B cell (primary cell): ENCODE results near the gene UBE2M. TPM values are rescaled to one million over a fixed set of nuclear protein-coding genes. Genes with fewer than 3 reads are reported as not detected.
A peak's percentile ranks its signal among the peaks of the same experiment; 100 is the strongest.

Source experiments
- ATAC-seq: fragments of 200-7000 bp; cut with Tn5 transposase; one replicate; pipeline ENCODE4 v1.10.0; 2021; ENCODE audit warnings: low read depth, mild to moderate bottlenecking, moderate number of reproducible peaks, moderate library complexity
- CTCF ChIA-PET: fragments of 350-600 bp; sonication (Branson Sonifier 250); formaldehyde crosslinking; loops from one replicate; lab custom pipeline; 2021; ENCODE audit warnings: antibody characterized with exemption, inconsistent platforms; lab: Charles Lee
- POLR2A ChIA-PET: fragments of 350-600 bp; sonication (Branson Sonifier 250); formaldehyde crosslinking; loops from one replicate; lab custom pipeline; 2021; ENCODE audit warnings: antibody characterized with exemption; lab: Charles Lee
- DNase-seq: peaks from one replicate; pipeline ENCODE4 v3.0.0; 2013
- H2AFZ ChIP-seq: 2 replicates; pipeline ENCODE4 v1.6.1; 2012; ENCODE audit warnings: mild to moderate bottlenecking, low read depth, low read length; ENCODE audit not compliant: insufficient read depth, poor library complexity, severe bottlenecking
- H3K27ac ChIP-seq, 2 donors: 1 replicate in 1 of 2; 2 replicates in 1 of 2; pipeline ENCODE4 v1.5.1; 2012 to 2013; ENCODE audit warnings: low read length in 2 of 2, mild to moderate bottlenecking in 2 of 2, moderate library complexity in 1 of 2
- H3K27me3 ChIP-seq, 4 experiments: fragments of 200-600 bp in 1 of 4; sonication (generic) in 1 of 4; replicated peaks in 1 of 4; 1 replicate in 2 of 4; 2 replicates in 2 of 4; pipeline versions ENCODE4 v1.6.1 to v1.7.0; 2013 to 2016; ENCODE audit warnings: low read length in 3 of 4, mild to moderate bottlenecking in 2 of 4, mixed read lengths in 1 of 4, moderate library complexity in 1 of 4; ENCODE audit not compliant: insufficient read depth in 4 of 4, control insufficient read depth in 3 of 4; ENCODE audit errors: control extremely low read depth in 1 of 4
- H3K36me3 ChIP-seq, 2 experiments: replicated peaks in 1 of 2; 1 replicate in 1 of 2; 2 replicates in 1 of 2; pipeline versions ENCODE4 v1.6.1 to v1.7.1; 2013; ENCODE audit warnings: low read length in 1 of 2; ENCODE audit not compliant: insufficient read depth in 2 of 2, control insufficient read depth in 1 of 2; ENCODE audit errors: control extremely low read depth in 1 of 2, extremely low read depth in 1 of 2
- H3K4me1 ChIP-seq, 2 donors: fragments of 200-600 bp in 1 of 2; sonication (generic) in 1 of 2; 1 replicate in 1 of 2; 2 replicates in 1 of 2; pipeline versions ENCODE4 v1.5.1 to v1.6.1; 2013 to 2017; ENCODE audit warnings: low read length in 2 of 2; ENCODE audit not compliant: control insufficient read depth in 2 of 2, insufficient read depth in 2 of 2
- H3K4me2 ChIP-seq: replicated peaks from 2 replicates; pipeline ENCODE3; 2012; ENCODE audit warnings: mild to moderate bottlenecking, low read depth, low read length; ENCODE audit not compliant: poor library complexity, severe bottlenecking
- H3K4me3 ChIP-seq, 5 experiments: fragments of 200-600 bp in 1 of 5; sonication (generic) in 1 of 5; 1 replicate in 3 of 5; 2 replicates in 2 of 5; pipeline versions ENCODE4 v1.5.1 to v1.7.0; 2011 to 2016; ENCODE audit warnings: low read length in 4 of 5, mild to moderate bottlenecking in 4 of 5, low read depth in 2 of 5, control low read depth in 1 of 5, moderate library complexity in 1 of 5; ENCODE audit not compliant: insufficient read depth in 1 of 5; ENCODE audit errors: control extremely low read depth in 1 of 5, extremely low read depth in 1 of 5
- H3K79me2 ChIP-seq: fragments of 200-600 bp; sonication (generic); one replicate; pipeline ENCODE4 v1.6.0; 2016; ENCODE audit warnings: low read length; ENCODE audit not compliant: control insufficient read depth, insufficient read depth
- H3K9ac ChIP-seq: fragments of 200-600 bp; sonication (generic); 2 replicates; pipeline ENCODE4 v1.6.1; 2017; ENCODE audit warnings: mild to moderate bottlenecking, low read length, moderate library complexity
- H3K9me3 ChIP-seq, 3 donors: one replicate each; pipeline versions ENCODE4 v1.6.1 to v1.7.1; 2013; ENCODE audit warnings: low read length in 2 of 3; ENCODE audit not compliant: control insufficient read depth in 2 of 3, insufficient read depth in 1 of 3; ENCODE audit errors: control extremely low read depth in 1 of 3
- H4K20me1 ChIP-seq: 2 replicates; pipeline ENCODE4 v1.6.0; 2012; ENCODE audit warnings: mild to moderate bottlenecking, low read length; ENCODE audit not compliant: insufficient read depth, control insufficient read depth, poor library complexity, severe bottlenecking
- H3K27ac Mint-ChIP-seq: one replicate; pipeline ENCODE4 v1.8.0; 2021; ENCODE audit warnings: mixed read lengths
- H3K27me3 Mint-ChIP-seq: one replicate; pipeline ENCODE4 v1.8.0; 2021; ENCODE audit warnings: mixed read lengths
- H3K4me1 Mint-ChIP-seq: one replicate; pipeline ENCODE4 v1.8.0; 2021; ENCODE audit warnings: mixed read lengths
- H3K4me3 Mint-ChIP-seq: one replicate; pipeline ENCODE4 v1.8.0; 2021; ENCODE audit warnings: mixed read lengths
- H3K9me3 Mint-ChIP-seq: one replicate; pipeline ENCODE4 v1.8.0; 2022; ENCODE audit warnings: mixed read lengths; ENCODE audit not compliant: insufficient read depth
- CTCF ChIP-seq: fragments of 200-600 bp; IDR thresholded peaks from one replicate; pipeline ENCODE4 v1.8.0; 2022; ENCODE audit warnings: antibody characterized with exemption, mild to moderate bottlenecking
- EZH2 ChIP-seq: IDR thresholded peaks from 2 replicates; pipeline ENCODE4 v1.6.1; 2012; ENCODE audit warnings: borderline replicate concordance, low read depth, mild to moderate bottlenecking, moderate library complexity, low read length; ENCODE audit not compliant: insufficient read depth, poor library complexity, severe bottlenecking
- whole genome bisulfite sequencing: methylation state at CpG from one replicate; pipeline ENCODE4 v1.1.5; 2013; ENCODE audit warnings: missing lambda C conversion rate; ENCODE audit not compliant: insufficient coverage; 5-methylcytosine and 5-hydroxymethylcytosine counted together
- intact Hi-C: fragments of 100-400 bp; cut with micrococcal nuclease; formaldehyde crosslinking; loops from one replicate; pipeline ENCODE4 v1.10.0; 2022
- polyA plus RNA-seq: library from polyadenylated mRNA; depleted of rRNA; stranded (reverse); fragments of >200 nt; gene quantifications from 2 replicates; pipeline ENCODE4 v1.2.3, GENCODE V29; 2012
- total RNA-seq, 2 donors: library from RNA; stranded (reverse); fragments of 120-200 nt in 1 of 2; gene quantifications; 1 replicate in 1 of 2; 2 replicates in 1 of 2; pipeline versions ENCODE4 v1.2.3 to v1.2.4, GENCODE V29; 2013 to 2022

UBE2M gene
- total and polyA plus RNA-seq, 2 donors (not counting 1 experiment from before 2014, with no cell fraction given), result 62.5 to 66.1 TPM

DNA sequence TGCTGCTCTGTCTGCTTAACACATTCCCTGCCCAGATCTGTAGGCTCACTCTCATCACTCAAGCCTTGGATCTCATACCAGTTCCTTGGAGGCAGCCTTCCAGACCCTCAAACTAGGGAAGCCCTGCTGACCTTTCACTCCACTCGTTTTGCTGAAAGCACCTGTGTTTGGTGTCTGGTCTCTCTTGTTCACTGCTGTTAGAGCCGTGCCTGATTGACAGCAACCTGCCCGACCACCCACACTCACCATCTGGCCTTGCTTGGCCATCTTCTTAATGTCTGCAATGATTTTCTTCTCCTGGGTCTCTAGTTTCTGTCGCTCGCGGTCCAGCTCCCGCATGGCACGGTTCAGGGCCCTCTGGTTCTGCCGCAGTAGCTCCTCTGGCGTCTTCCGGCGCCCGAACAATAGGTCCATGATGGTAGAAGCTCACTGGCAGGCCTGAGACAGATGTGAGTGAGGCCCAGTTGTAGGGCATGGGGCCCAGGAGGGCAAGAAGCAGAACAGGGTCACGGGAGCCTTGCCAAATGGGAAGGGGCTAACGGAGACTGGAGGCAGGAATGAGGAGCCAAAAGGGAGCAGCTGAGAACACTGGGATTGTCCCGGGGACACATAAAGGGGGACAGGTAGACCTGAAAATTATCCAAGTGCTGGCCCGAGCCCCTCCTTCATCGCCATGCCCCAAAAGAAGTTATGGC, 4.5 kb downstream of the UBE2M start:
- TF ChIP-seq CTCF (no peak), EZH2 (no peak)
- Histone ChIP-seq H3K9me3 (no peaks in the 10 kb centered on the region), H4K20me1 (peaks cover 37% of the 10 kb centered on the region), H3K79me2 (peaks cover 51% of the 10 kb centered on the region), H3K27me3 (no peaks in the 10 kb centered on the region), H3K9ac (peak overlapping the region; percentile 83), H3K4me2 (peak overlapping the region; percentile 76), H2AFZ (peak overlapping the region; percentile 79), H3K4me1 (peaks cover 27 to 38% of the 10 kb centered on the region in 2 donors), H3K27ac (peak overlapping the region; percentile 94 to 98), H3K4me3 (peak overlapping the region in 4 of 5 experiments; percentile 75 to 94 (median 83)), H3K36me3 (peaks cover 6 to 52% of the 10 kb centered on the region in 2 experiments)
- ChIA-PET POLR2A (interaction anchor here (0.9 to 2.4 kb wide), 6 partner anchors 9 to 172 kb away, joined by 3 to 29 read pairs (median 11); partner anchors contain the start of genes MZF1, TRIM28 and ZBTB45), CTCF (interaction anchor here (0.7 to 3.3 kb wide), 3 partner anchors 8 to 34 kb away, joined by 3 to 20 read pairs (median 13); partner anchors contain the start of genes TRIM28 and ZBTB45)
- no peak for ATAC-seq
- H3K4me3 Mint-ChIP-seq, result peak overlapping the region; percentile 98
- H3K9me3 Mint-ChIP-seq, result no peaks in the 10 kb centered on the region
- peak overlapping the region; percentile 99 for H3K27ac Mint-ChIP-seq
- WGBS, result 45% methylated on average over 18 of the region's 18 CpGs
- peaks cover 49% of the 10 kb centered on the region for H3K4me1 Mint-ChIP-seq
- DNase-seq, result peak; percentile 22
- no peaks in the 10 kb centered on the region for H3K27me3 Mint-ChIP-seq
- intact Hi-C loops, result no loop called here

GRCh38 chr19:58552655-58553054, 5.8 kb downstream of the UBE2M start:
- Mint-ChIP-seq H3K9me3 (no peaks in the 10 kb centered on the region), H3K27me3 (no peaks in the 10 kb centered on the region), H3K4me1 (peaks cover 42% of the 10 kb centered on the region), H3K4me3 (peak overlapping the region; percentile 58), H3K27ac (peak overlapping the region; percentile 47)
- H3K9me3 ChIP-seq, result no peaks in the 10 kb centered on the region
- H3K27ac ChIP-seq, result peak overlapping the region in 1 of 2 donors; percentile 47
- H3K79me2 ChIP-seq, result peaks cover 58% of the 10 kb centered on the region
- peaks cover 6 to 65% of the 10 kb centered on the region in 2 experiments for H3K36me3 ChIP-seq
- H4K20me1 ChIP-seq, result peaks cover 45% of the 10 kb centered on the region
- ChIA-PET CTCF (interaction anchor here (3.0 to 3.3 kb wide), 2 partner anchors 8 to 33 kb away, joined by 13 to 20 read pairs; partner anchors contain the start of genes TRIM28 and ZBTB45), POLR2A (no interaction called here)
- no peaks in the 10 kb centered on the region for H3K27me3 ChIP-seq
- H3K4me1 ChIP-seq, result peaks cover 25 to 34% of the 10 kb centered on the region in 2 donors
- no peak for ATAC-seq
- H3K4me2 ChIP-seq, result no peak overlapping the region
- TF ChIP-seq CTCF (no peak), EZH2 (no peak)
- no peak overlapping the region for H3K4me3 ChIP-seq
- DNase-seq, result peak; percentile 16
- no peak overlapping the region for H3K9ac ChIP-seq
- intact Hi-C loops, result no loop called here
- H2AFZ ChIP-seq, result no peak overlapping the region
- WGBS, result 91% methylated on average over 1 of the region's 2 CpGs
